Keratinocyte (primary cell): Measurements from ENCODE around the gene VPS13D.

Experiments used
- CTCF ChIP-seq, 3 experiments: IDR thresholded peaks in 1 of 3; conservative IDR thresholded peaks in 1 of 3; optimal IDR thresholded peaks in 1 of 3; 2 replicates in 2 of 3; 3 replicates in 1 of 3; pipeline versions ENCODE3 to v1.5.1; 2011; ENCODE audit warnings: low read length in 3 of 3, mild to moderate bottlenecking in 3 of 3, moderate library complexity in 2 of 3, control low read depth in 1 of 3, inconsistent platforms in 1 of 3; ENCODE audit not compliant: insufficient read depth in 2 of 3; ENCODE audit errors: extremely low read depth in 1 of 3
- EZH2 ChIP-seq: IDR thresholded peaks from one replicate; pipeline ENCODE4 v1.6.1; 2012; ENCODE audit warnings: inconsistent platforms, mild to moderate bottlenecking, low read length, moderate library complexity

- no peak for TF ChIP-seq CTCF (optimal IDR thresholded peaks at IDR 0.05 in 1 of 3, IDR thresholded peaks at IDR 0.05 in 1 of 3, conservative IDR thresholded peaks at IDR 0.05 in 1 of 3; ENCODE audit: extremely low read depth in 1 of 3, insufficient read depth in 2 of 3, low read length in 3 of 3)
- no peak for TF ChIP-seq EZH2
Observed at GRCh38 chr1:12518931-12519692, 289.3 kb downstream of the VPS13D start.
